ENCODE data around the gene ARV1. TPM values are rescaled to one million over a fixed set of nuclear protein-coding genes. Genes with fewer than 3 reads are reported as not detected.

The ARV1 gene
- total RNA-seq, 6 experiments from 2014 or later: 9.2 to 18.7 (median 13.4) TPM

GRCh38 chr1:230937371-230937770, 41.5 kb upstream of the ARV1 start:
- Histone ChIP-seq H3K4me3 (no peak overlapping the region), H3K36me3 (no peaks in the 10 kb centered on the region), H3K27me3 (no peaks in the 10 kb centered on the region), H3K4me1 (no peaks in the 10 kb centered on the region), H3K9me3 (no peaks in the 10 kb centered on the region), H3K27ac (no peak overlapping the region)
- TF ChIP-seq POLR2A (IDR thresholded peaks at IDR 0.05) (no peak), CTCF (IDR thresholded peaks at IDR 0.05) (no peak)
- no peak for DNase-seq
- ATAC-seq: no peak
- WGBS (ENCODE audit: insufficient coverage, low coverage, low lambda C conversion rate, missing lambda C conversion rate): 86% methylated on average over 2 of the region's 2 CpGs
- intact Hi-C loops (cut with DNase I): no loop called here

DNA sequence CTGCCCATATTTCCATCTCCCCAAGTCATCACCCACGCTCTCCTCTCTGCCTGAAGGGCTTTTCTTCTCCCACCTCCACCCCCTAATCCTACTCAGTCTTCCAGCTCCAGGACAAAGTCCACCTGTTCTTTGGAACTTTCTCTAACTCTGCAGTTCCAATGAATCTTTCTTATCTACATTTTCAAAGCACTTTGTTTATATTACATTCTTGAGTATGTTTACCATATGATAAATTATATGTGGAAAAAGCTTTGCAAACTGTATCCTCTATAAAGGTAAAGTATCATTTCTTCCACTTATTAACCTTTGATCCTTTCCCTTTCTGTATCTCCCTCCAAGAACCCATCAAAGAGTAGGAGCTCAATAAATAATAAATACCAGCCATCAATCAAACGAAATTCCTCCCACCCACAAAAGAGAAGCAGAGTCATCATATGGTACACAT, 39.9 kb upstream of the ARV1 start:
- no peak for DNase-seq
- no peak for ATAC-seq
- H3K27ac ChIP-seq: no peak overlapping the region

GRCh38 chr1:230939806-230940489, 38.9 kb upstream of the ARV1 start:
- Histone ChIP-seq H3K27ac (no peak overlapping the region), H3K4me3 (no peak overlapping the region), H3K27me3 (no peaks in the 10 kb centered on the region), H3K9me3 (no peaks in the 10 kb centered on the region), H3K36me3 (no peaks in the 10 kb centered on the region), H3K4me1 (no peaks in the 10 kb centered on the region)
- DNase-seq (no peak), ATAC-seq (no peak)
- TF ChIP-seq CTCF (IDR thresholded peaks at IDR 0.05) (no peak), POLR2A (IDR thresholded peaks at IDR 0.05) (no peak)
- intact Hi-C loops (cut with DNase I): no loop called here
- WGBS (ENCODE audit: insufficient coverage, low coverage, low lambda C conversion rate, missing lambda C conversion rate): 87% methylated on average over 4 of the region's 4 CpGs

More for the DNA sequence above, 39.9 kb upstream of the ARV1 start:
- 77% methylated on average over 2 of the region's 2 CpGs for WGBS (ENCODE audit: insufficient coverage, low coverage, low lambda C conversion rate, missing lambda C conversion rate)
- Histone ChIP-seq H3K4me1 (no peaks in the 10 kb centered on the region), H3K9me3 (no peaks in the 10 kb centered on the region), H3K4me3 (no peak overlapping the region), H3K36me3 (no peaks in the 10 kb centered on the region), H3K27me3 (no peaks in the 10 kb centered on the region)
- intact Hi-C loops (cut with DNase I): no loop called here
- TF ChIP-seq CTCF (IDR thresholded peaks at IDR 0.05): no peak
- TF ChIP-seq POLR2A (IDR thresholded peaks at IDR 0.05): no peak

DNA sequence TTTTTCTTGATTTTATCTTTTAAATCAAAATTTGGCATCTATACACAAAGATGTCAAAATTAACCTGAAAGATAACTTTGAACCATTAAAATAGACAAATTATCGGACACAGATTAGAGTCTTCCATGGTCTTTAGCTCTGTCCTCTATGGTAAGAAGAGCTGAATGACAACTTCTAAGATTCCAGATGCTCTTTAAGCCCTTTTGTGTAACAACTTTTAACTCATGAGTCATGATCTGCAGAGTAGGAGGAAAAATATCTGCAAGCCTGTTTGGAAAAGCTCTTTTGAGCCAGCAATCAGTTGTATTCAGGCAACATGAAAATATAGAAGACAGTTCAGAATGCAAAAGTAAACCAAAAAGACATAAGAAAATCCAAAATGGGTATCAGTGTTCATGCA, 38.0 kb upstream of the ARV1 start:
- H3K4me1 ChIP-seq: no peaks in the 10 kb centered on the region

More for the DNA sequence above, 38.0 kb upstream of the ARV1 start:
- Histone ChIP-seq H3K27ac (no peak overlapping the region), H3K9me3 (no peaks in the 10 kb centered on the region), H3K36me3 (no peaks in the 10 kb centered on the region), H3K27me3 (no peaks in the 10 kb centered on the region), H3K4me3 (no peak overlapping the region)
- WGBS (ENCODE audit: insufficient coverage, low coverage, low lambda C conversion rate, missing lambda C conversion rate): 100% methylated on average over 1 of the region's 1 CpG
- intact Hi-C loops (cut with DNase I): no loop called here
- ATAC-seq: no peak
- DNase-seq: no peak
- TF ChIP-seq POLR2A (IDR thresholded peaks at IDR 0.05) (no peak), CTCF (IDR thresholded peaks at IDR 0.05) (no peak)
